ENCODE results near the gene AIPL1.

The AIPL1 gene

DNA sequence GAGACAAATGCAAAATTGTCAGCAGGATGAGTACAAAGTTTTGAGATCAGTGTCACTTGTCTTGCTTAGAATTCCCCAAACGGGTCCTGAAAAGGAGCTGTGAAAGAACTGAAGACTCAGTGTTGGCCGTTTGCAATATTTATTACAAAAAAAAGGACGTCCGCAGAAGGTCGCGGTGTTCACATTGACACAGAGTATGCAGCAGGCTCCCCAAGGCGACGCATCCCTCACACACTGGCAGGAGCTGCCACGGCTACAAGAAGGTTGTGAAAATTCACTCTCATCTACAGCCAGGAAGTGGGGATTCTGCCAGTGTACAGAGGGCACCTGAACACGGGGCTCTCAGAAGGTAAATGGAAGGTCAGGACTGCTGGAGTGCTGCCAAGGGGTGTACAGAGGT, 26.2 kb downstream of the AIPL1 start:
- no peak for DNase-seq

DNA sequence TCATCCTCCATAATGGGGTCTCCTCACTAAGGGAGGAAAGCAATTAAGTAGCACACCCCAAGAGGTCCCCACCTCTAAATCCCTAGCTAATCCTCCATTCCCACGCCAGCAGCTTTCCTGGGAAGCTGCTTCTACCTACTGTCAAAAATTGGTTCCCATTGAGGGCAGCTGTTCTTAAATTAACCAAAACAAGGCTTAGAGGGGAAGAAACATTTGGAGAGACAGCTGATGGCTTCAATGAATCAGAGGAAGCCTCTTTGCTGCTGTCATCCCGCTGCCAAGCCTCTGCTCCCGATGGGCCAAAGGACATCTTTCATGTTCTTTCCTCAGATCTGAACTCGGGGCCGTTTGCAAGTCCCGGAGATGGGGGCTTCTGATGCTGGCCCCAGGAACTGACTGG, 26.6 kb downstream of the AIPL1 start:
- DNase-seq: no peak

DNA sequence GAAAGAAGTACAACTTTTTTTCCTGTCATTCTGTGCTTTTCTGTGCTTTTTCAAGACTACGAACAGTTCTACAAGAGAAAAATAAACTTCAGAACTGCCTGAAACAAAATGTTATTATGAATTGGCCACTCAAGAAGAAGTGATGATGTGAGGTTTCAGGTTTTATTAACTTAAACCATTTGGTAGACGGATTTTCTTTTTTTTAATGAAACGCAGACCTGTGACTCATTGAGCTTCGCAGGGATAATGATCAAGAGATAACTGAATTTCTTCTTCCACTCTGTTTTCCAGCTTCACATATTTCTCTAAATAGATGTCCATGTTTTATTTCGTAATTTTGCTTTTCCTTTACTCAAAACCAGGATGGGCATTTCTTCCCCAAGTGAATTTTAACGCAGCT, 32.7 kb downstream of the AIPL1 start:
- DNase-seq: no peak

DNA sequence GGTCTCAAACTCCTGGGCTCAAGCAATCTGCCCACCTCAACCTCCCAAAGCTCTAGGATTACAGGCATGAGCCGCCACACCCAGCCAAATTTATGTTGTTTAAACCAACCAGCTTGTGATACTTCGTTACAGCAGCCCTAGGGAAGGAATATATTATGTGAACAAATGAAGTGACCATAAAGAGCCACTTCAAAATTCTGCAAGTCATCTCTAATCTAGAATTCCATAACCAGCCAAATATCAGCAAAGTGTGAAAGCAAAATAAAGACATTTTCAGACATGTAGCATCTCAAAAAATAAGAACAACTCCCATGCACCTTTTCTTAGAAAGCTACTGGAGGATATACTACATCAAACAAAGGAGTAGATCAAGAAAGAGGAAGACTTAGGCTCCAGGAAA, 36.0 kb downstream of the AIPL1 start:
- DNase-seq: no peak

DNA sequence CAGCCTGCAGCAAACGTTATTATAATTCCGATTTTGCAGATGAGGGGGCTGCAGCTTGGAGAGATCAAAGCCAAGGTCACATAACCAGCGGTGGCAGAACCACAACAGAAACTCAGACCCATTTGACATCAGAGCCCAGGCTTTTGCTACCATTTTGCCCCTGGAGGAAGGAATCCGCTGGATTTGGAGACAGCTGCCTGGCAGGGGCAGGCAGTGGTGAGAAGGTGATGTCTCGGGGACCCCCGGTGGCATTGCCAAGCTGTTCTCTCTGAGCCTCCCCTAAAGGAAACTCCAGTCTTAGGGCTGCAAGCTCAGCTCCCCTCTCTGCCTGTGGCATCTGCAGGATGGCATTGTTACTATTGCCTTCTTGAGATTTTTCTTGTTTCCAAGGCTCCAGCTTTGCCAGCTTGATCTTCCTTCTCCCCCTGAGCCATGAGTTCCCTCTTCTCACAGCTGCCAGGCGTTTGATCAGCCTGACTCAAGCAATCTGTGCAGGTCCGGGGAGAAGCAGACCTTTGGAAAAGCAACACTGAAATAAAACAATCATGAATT, 40.8 kb downstream of the AIPL1 start:
- DNase-seq: no peak

DNA sequence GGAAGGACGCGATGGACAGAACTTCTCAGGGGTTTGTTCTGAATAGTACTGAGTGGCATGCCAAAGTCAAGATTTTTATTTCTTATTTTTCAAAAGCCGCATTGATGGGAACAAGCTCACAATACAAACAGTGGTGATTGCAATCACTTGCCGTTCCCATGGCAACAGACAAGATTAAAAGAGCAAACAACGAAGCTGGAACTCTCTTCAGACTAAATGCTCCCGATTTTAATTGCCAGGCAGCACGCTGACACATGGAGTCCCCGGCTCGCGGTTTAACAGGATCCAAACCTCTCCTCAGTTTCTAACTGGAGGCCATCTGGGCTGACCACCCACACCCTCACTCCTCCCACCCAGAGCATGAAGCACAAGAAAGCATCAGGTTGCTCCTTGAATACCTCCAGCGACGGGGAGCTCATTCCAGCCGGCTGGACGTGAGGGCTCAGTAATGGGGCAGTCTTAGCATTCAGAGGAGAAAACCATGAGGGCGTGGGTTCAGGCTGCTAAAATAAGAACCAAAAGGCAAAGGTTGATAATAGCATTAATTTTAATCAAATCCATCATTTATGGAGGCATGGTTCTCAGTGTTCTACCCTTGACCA, 41.5 kb downstream of the AIPL1 start:
- DNase-seq: peak; percentile 30

DNA sequence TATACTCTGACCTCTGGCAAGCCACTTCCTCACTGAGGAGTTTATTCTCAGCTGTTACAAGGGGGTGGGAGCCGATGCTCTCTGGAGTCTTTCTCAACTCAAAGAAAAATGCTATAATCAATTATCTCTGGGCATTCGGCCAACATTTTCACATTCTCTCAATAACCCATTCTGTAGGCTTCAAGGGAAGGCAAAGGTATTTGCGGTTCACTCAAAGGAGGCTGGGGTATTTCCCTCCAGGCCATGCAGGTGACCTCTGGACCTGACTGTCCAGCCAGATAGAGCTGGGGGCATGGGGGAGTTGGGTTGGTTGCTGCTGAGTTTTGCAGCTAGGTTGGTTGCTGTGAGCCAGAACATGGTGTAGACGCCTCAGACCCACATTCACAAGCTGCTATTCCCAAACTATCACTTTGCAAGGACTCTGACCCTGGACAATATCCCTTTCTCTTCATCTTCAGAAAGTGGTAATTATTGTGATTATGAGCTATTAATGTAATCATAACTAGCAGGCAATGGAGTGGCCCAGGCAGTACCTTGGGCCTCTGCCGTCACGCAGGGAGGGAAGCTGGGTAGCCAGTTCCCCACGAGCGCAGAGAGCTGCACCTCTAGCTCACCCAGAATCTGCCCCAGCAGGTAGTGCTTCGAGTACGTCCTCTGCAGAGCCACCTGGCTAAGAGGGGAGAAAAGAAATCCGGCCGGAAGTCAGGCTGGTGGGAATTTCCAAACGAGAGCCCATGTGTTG, 42.1 kb downstream of the AIPL1 start:
- no peak for DNase-seq

DNA sequence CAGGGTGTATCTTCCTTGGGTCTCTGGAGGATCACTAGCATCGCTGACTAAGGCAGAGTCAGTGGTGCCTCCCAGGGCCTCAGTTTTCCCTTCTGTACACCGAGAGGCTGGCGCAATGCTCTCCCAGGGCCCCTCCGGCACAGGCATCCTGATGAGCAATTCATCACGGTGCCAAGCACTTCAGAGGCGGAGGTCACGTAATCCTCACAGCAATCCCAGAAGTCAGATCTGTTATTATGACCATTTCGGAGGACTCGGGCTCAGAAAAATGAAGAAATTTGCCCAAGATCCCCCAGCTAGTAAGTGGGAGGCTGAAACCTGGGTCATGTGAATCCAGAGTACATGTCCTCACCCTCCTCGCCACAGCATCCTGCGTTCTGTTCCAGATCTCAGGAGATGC, 46.5 kb downstream of the AIPL1 start:
- no peak for DNase-seq

DNA sequence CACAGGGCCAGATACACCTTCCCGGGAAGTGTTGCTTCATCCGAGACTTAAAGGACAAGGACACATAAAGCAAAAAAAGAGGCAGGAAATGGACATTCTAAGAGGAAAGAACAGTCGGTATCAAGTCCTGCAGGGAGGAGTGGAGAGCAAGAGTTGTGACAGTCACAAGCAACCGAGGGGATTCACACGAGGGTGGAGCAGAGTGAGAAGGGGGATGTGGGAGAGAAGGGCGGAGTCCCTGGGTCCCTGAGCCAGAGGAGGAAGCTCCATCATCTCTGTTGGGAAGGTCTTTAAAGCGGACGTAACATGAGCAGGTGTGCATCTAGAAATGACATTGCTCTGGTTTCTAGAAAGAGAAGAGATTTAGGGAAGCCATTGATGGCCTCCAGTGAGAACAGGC, 47.1 kb downstream of the AIPL1 start:
- DNase-seq: no peak

DNA sequence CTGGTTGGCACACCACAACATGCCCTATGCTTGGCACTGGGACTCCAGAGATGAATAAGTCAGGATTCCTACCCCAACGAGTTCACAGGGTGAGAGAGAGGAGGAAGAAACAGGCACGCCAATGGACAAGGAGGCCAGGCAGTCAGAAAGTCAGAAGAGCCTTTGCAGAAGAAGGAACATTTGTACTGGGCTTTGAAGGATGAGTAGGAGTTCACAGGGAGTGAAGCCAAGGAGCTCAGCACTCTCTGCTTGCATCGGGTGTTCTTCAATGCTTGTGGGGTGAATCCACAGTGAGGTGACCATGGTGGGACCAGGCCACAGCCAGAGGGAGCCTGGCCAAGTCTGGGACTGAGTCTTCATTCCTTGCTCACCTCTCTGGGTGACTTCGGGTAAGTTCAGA, 47.5 kb downstream of the AIPL1 start:
- DNase-seq: no peak

DNA sequence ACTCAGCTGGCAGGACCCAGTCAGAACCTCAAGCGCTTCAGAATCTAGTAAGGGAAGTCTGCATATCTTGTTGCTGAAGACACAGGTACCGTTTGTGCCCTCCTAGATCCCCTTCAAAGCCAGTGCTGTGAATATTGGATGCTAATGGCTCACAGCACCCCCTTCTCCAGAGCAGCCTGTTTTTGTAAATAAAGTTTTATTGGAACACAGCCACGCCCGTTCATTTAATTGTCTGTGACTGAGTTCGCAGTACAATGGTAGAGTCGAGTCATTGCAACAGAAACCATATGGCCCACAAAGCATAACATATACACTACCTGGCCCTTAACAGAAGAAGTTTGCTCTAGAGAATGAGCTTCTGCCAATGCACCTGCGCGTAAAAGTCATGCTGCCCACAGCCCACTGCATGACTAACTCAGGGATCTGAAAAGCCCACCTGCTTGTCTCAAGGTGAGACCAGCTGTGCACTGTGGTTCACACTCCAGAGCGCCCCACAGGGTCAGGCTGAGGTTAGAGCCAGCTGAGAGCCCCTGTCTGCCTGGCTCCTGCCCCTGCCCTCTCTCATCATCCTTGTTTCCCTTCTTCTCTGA, 48.8 kb downstream of the AIPL1 start:
- no peak for DNase-seq

DNA sequence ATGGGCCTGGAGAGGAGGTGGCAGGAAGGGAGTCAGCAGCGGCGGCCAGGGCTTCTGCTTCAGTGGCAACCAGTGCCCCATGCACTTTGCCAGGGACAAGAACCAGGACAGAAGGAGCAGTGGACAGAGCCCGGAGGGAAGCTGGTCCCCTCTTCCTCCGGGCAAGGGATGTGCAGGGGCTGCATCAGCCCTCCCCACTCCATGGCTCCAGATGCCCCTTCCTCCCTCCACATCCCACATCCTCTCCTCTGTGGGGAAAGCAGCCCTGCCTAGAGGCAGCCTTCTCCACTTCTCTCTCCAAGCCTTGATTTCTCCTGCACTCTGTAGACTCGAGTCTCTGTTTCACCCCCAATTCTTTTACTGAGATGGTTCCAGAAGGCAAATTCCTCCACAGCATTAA, 50.4 kb downstream of the AIPL1 start:
- no peak for DNase-seq

DNA sequence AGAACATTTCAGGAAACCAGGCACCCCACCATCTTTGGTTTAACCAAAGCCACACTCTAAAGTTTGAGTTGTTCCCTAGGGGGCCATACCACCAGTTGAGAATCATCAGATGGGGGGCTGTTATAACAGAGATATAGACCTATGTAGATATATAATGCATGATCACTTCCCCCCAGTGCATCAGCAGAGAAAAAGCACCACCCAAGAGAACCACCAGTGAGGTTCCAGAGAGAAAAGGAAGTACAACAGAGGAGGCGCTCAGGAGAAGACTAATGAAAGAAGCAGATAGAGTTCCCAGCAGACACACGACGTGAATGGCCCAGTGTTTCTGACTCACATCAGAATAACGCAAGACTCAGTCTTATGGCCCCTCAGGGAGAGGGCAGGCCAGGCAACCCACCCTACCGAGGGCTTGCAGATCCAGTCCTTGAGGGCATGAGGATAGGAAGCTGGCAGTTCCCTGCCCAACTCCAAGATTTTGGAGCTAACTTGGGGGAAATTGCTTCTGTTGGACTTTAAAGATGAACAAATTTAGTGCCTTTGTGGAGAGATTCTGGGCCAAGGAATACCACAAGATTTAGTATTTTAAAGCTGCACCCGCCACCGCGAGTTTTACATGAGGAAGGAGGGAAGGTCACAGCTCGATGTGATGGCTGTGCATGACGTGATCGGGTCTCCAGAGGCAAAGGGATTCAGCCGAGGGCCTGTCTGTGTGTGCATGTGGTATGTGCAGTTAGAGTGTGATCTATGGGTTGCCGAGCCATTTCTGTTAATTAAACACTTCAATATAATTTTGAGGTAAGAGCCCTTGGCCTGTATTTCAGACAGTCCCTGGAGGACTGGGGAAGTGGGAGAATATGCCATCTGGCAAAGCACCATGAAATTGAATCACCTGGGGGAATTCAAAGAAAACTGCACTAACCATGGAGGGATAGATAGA, 53.1 kb downstream of the AIPL1 start:
- no peak for DNase-seq

DNA sequence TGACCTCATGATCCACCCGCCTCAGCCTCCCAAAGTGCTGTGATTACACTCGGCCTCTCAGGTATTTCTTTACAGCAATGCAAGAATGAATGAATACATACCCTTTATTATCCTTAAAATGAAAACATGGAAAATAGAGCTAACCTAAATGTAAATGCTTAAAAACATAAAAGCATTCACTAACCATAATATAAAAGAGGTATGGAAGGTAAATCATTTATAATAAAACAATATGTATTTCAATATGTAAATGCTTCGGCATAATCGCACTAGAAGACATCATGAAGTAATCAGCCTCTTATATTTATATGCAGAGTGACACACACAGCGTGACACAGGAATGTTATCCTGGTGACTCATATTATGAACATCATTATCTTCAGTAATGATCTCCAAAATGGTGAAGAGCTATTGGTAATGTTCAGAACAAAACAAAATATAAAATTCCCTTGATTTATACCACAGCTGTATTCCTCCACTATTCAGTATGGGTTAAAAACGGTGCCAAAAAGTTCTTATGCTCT, 53.9 kb downstream of the AIPL1 start:
- no peak for DNase-seq

DNA sequence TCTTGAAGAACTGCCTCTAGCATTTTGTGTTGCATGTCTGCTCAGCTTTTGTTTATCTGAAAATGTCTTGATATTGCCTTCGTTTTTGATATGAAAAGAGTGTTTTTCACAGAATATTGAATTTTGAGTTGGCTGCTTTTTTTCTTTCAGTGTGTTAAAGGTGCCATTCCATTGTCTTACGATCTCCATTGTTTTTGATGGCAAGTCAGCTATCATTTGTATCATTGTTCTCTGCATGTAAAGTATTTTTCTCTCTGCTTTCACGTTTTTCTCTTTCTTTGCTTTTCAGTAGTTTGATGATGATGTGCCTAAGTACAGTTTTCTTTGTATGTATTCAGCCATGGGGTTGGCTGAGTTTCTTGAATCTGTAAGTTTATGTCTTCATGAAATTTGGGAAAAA, 57.0 kb downstream of the AIPL1 start:
- no peak for DNase-seq

DNA sequence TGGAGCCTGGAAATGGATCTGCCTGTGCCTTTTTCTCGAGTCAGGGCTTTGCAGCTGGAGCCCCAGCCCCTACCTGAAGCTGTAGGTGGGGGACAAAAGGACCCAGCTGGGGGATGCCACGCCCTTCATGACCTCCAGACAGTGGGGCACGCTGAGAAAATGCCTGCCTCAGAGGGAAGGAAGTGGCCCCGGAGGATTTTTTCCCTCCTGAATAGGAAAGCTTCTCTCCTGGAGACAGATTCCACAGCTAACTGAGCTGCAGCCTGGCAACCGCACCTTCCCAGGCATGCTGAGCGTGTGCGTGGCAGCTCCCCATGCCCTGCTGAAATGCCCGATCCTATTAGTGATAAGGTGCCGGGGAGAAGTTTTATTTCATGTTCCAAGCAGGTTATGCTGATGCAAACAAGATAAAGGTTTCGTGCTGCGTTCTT, 58.0 kb downstream of the AIPL1 start:
- DNase-seq: no peak

DNA sequence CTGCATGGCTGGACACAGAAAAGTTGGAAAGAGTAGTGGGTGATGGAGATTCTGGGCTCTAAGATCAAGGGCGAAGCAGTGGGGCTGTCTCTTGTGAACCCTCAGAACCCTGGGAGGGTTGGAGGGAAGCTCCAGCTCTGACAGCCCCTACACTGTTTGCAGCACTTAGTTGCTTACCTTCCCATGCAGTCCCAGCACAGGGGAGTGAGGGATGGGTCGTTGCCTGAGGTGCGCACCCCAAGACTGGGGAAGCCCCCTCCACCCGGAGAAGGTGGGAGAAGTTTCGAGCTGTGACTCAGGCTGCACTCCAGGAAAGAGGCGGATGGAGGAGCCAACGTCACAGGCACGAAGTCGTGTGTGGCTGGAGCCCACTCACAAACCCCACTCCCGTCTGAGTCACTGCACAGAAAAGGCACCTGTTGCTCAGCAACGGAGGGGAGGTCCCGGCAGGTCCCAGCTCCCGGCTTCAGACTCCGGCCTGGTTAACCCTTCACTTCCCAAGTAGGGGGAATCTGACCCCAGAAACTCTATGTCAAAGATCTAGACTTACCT, 60.1 kb downstream of the AIPL1 start:
- DNase-seq: no peak

DNA sequence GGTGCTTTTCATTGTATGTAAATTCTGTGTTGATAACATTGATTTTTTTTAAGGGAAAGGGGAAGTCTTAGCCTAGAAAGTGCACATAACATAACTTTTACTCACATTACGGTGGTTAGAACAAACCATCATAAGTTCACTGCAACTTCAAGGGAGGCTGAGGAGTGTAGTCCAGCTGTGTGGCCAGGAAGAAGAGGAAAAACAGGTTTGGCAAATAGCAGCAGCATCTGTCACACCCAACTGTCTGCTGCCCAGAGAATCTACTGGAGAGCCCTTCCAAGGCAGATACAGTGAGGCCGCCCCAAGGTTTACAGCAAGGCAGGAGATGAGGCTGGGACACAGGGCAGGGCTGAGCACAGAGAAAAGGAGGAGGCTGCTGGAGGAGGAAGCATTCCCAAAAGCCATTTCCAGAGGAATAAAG, 60.6 kb downstream of the AIPL1 start:
- no peak for DNase-seq
